Tibial nerve (tissue), 4 donors: ENCODE measurements around the gene ST14. TPM values are rescaled to one million over a fixed set of nuclear protein-coding genes. Genes with fewer than 3 reads are reported as not detected.

Source experiments
- DNase-seq, 2 donors: peaks; one replicate each; pipeline ENCODE4 v3.0.0-alpha.2; 2019; ENCODE audit warnings: low spot score in 2 of 2
- H3K27ac ChIP-seq, 4 donors: fragments of 200-600 bp; sonication (generic) in 3 of 4; one replicate each; pipeline ENCODE4 v1.5.1; 2017 to 2019; ENCODE audit warnings: mild to moderate bottlenecking in 1 of 4
- H3K27me3 ChIP-seq, 2 donors: fragments of 200-600 bp; sonication (generic) in 1 of 2; one replicate each; pipeline versions ENCODE4 v1.5.1 to v1.6.0; 2017 to 2019
- H3K36me3 ChIP-seq, 3 donors: fragments of 200-600 bp; sonication (generic); one replicate each; pipeline ENCODE4 v1.5.1; 2018 to 2019
- H3K4me1 ChIP-seq, 4 donors: fragments of 200-600 bp; sonication (generic) in 3 of 4; one replicate each; pipeline ENCODE4 v1.5.1; 2017 to 2019
- H3K4me3 ChIP-seq, 4 donors: fragments of 200-600 bp; sonication (generic) in 3 of 4; one replicate each; pipeline ENCODE4 v1.5.1; 2017 to 2019; ENCODE audit warnings: mild to moderate bottlenecking in 1 of 4, moderate library complexity in 1 of 4
- H3K9me3 ChIP-seq, 4 donors: fragments of 200-600 bp; sonication (generic) in 3 of 4; one replicate each; pipeline ENCODE4 v1.5.1; 2017 to 2019
- CTCF ChIP-seq, 5 experiments: fragments of 200-600 bp in 3 of 5; fragments of 450-650 bp in 2 of 5; sonication (generic) in 3 of 5; IDR thresholded peaks; one replicate each; pipeline ENCODE4 v1.5.1; 2016 to 2019; ENCODE audit warnings: antibody characterized with exemption in 5 of 5, mild to moderate bottlenecking in 3 of 5, moderate library complexity in 2 of 5
- EP300 ChIP-seq, 2 donors: sonication (generic); formaldehyde crosslinking; IDR thresholded peaks; one replicate each; pipeline ENCODE4 v1.6.1; 2017; ENCODE audit warnings: antibody characterized with exemption in 2 of 2, mild to moderate bottlenecking in 1 of 2
- POLR2A ChIP-seq, 2 donors: fragments of 450-650 bp; IDR thresholded peaks; one replicate each; pipeline ENCODE4 v1.6.1; 2017; ENCODE audit warnings: antibody characterized with exemption in 2 of 2, mild to moderate bottlenecking in 2 of 2, moderate library complexity in 2 of 2
- WGBS, 2 donors: methylation state at CpG; one replicate each; pipeline ENCODE4 v1.1.5; 2018; 5-methylcytosine and 5-hydroxymethylcytosine counted together
- total RNA-seq, 4 donors: library from RNA; depleted of rRNA; stranded (reverse); fragments of >200 nt; gene quantifications; one replicate each; pipeline ENCODE4 v1.1.0, GENCODE V29; 2016

Gene ST14
- 10 to 100 TPM in 1 of 4 donors, 1 to 10 TPM in 3; 1.5 to 10.8 (median 2.6) TPM for total RNA-seq

GRCh38 chr11:130159657-130160497 is at the start of gene ST14:
ST14 (plus strand) TSS chr11:130159782; CDS start chr11:130159980, 198 bp downstream.
- no peaks in the 10 kb centered on the region for H3K9me3 ChIP-seq
- DNase-seq: no peak
- no peak for TF ChIP-seq EP300 (IDR thresholded peaks at IDR 0.05)
- no peak for TF ChIP-seq POLR2A (IDR thresholded peaks at IDR 0.05)
- TF ChIP-seq CTCF (IDR thresholded peaks at IDR 0.05): no peak
- peak within 1 kb of the TSS; percentile 14 to 46 (median 34) for H3K4me3 ChIP-seq
- peaks cover 0 to 52% of the 10 kb centered on the region in 2 donors for H3K27me3 ChIP-seq
- H3K36me3 ChIP-seq: no peaks in the 10 kb centered on the region
- H3K4me1 ChIP-seq: peaks cover 0 to 14% (median 6%) of the 10 kb centered on the region in 4 donors
- H3K27ac ChIP-seq: peak within 1 kb of the TSS in 1 of 4 donors; percentile 73
- WGBS, 2 donors: 4% methylated on average over 40 to 51 of the region's 89 CpGs

GRCh38 chr11:130110339-130111108 is 49.1 kb upstream of the ST14 start:
- H3K36me3 ChIP-seq: peaks cover 0 to 29% (median 0%) of the 10 kb centered on the region in 3 donors
- H3K27me3 ChIP-seq: no peaks in the 10 kb centered on the region
- TF ChIP-seq EP300 (IDR thresholded peaks at IDR 0.05): no peak
- no peak for TF ChIP-seq CTCF (IDR thresholded peaks at IDR 0.05)
- TF ChIP-seq POLR2A (IDR thresholded peaks at IDR 0.05): no peak
- WGBS, 2 donors: 93 to 94% methylated on average over 7 of the region's 7 CpGs
- H3K4me3 ChIP-seq: no peak overlapping the region
- no peaks in the 10 kb centered on the region for H3K9me3 ChIP-seq
- H3K4me1 ChIP-seq: peaks cover 0 to 10% (median 0%) of the 10 kb centered on the region in 4 donors
- no peak for DNase-seq
- H3K27ac ChIP-seq: no peak overlapping the region

GRCh38 chr11:130112071-130112830 is 47.3 kb upstream of the ST14 start:
- H3K36me3 ChIP-seq: peaks cover 0 to 36% (median 0%) of the 10 kb centered on the region in 3 donors

GRCh38 chr11:130114281-130114680 is 45.3 kb upstream of the ST14 start:
- H3K27me3 ChIP-seq: no peaks in the 10 kb centered on the region
- H3K9me3 ChIP-seq: no peaks in the 10 kb centered on the region
- TF ChIP-seq POLR2A (IDR thresholded peaks at IDR 0.05) (no peak), EP300 (IDR thresholded peaks at IDR 0.05) (no peak), CTCF (IDR thresholded peaks at IDR 0.05) (no peak)
- no peak overlapping the region for H3K4me3 ChIP-seq
- WGBS, 2 donors: 88 to 96% methylated on average over 5 of the region's 5 CpGs
- peaks cover 0 to 36% (median 0%) of the 10 kb centered on the region in 3 donors for H3K36me3 ChIP-seq
- peaks cover 0 to 17% (median 7%) of the 10 kb centered on the region in 4 donors for H3K4me1 ChIP-seq
- DNase-seq: no peak
- no peak overlapping the region for H3K27ac ChIP-seq

More at GRCh38 chr11:130112071-130112830, 47.3 kb upstream of the ST14 start:
- WGBS, 2 donors: 94 to 96% methylated on average over 10 of the region's 10 CpGs
- no peak for DNase-seq
- H3K27ac ChIP-seq: no peak overlapping the region
- H3K4me1 ChIP-seq: peaks cover 0 to 10% (median 0%) of the 10 kb centered on the region in 4 donors
- TF ChIP-seq POLR2A (IDR thresholded peaks at IDR 0.05) (no peak), EP300 (IDR thresholded peaks at IDR 0.05) (no peak), CTCF (IDR thresholded peaks at IDR 0.05) (no peak)
- no peak overlapping the region for H3K4me3 ChIP-seq
- H3K9me3 ChIP-seq: no peaks in the 10 kb centered on the region
- no peaks in the 10 kb centered on the region for H3K27me3 ChIP-seq
